ENCODE measurements around the gene H1-8. TPM values are rescaled to one million over a fixed set of nuclear protein-coding genes. Genes with fewer than 3 reads are reported as not detected.

The H1-8 gene
- total and polyA plus RNA-seq, 2 experiments from 2014 or later: not detected

DNA sequence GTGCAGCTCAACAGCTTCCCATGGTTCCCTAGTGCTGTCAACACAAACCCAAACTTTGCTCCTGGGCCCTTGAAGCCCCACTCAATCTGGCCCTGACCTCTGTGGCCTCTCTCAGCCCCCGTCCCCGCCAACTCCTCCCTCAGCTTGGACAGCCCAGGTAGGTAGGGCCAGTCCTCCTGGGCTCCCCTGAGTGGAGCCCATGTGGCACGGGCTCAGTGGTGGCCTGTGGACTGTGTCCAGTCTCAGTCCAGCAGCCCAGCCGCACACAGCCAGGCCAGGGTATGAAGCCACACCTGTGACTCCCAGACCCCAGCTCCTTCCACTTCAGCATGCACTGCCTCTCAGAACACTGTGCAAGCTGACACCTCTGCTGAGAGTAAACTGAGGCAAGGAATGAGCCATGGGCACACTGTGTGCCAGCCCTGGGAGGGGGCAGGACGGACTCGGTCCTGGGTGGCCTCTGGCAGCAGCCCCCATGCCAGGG is 52.0 kb downstream of the H1-8 start:
- peaks cover 36% of the 10 kb centered on the region for H3K4me1 ChIP-seq (ENCODE audit: low read depth)
- H3K36me3 ChIP-seq: no peaks in the 10 kb centered on the region
- H3K27ac ChIP-seq: no peak overlapping the region

DNA sequence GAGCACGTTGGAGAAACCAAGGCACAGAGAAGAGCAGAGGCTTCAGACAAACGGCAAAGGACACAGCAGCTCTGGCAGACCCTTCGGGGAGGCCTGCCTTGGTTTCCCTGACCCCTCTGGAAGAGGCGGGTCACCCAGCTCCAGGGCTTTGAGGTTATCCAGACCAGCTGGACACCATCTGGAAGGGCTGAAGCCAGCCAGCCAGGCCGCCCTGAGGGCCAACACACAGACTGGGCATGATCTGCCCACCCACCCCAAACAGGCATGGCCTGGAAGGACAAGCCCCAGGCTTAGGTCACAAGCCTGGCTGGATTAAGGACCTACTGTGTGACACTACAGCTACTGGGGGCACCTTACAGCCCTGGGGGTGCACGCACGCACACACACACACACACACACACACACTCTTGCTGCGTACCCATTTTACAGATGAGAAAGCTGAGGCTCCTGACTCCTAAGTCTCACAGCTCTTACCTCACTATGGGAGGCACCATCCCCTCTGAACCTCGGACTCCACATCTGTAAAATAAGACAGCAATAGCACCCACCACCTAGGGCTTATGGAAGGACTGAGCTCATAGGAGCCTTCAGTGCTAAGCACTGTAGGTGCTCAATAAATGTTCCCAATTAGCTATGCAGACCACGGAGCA is 52.7 kb downstream of the H1-8 start:
- Histone ChIP-seq H3K27ac (no peak overlapping the region), H3K9me3 (ENCODE audit: low read depth) (no peaks in the 10 kb centered on the region), H3K36me3 (no peaks in the 10 kb centered on the region), H3K4me3 (no peak overlapping the region), H3K4me1 (ENCODE audit: low read depth) (peaks cover 36% of the 10 kb centered on the region), H3K27me3 (no peaks in the 10 kb centered on the region)
- TF ChIP-seq, protein P1, sequence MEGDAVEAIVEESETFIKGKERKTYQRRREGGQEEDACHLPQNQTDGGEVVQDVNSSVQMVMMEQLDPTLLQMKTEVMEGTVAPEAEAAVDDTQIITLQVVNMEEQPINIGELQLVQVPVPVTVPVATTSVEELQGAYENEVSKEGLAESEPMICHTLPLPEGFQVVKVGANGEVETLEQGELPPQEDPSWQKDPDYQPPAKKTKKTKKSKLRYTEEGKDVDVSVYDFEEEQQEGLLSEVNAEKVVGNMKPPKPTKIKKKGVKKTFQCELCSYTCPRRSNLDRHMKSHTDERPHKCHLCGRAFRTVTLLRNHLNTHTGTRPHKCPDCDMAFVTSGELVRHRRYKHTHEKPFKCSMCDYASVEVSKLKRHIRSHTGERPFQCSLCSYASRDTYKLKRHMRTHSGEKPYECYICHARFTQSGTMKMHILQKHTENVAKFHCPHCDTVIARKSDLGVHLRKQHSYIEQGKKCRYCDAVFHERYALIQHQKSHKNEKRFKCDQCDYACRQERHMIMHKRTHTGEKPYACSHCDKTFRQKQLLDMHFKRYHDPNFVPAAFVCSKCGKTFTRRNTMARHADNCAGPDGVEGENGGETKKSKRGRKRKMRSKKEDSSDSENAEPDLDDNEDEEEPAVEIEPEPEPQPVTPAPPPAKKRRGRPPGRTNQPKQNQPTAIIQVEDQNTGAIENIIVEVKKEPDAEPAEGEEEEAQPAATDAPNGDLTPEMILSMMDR (IDR thresholded peaks at IDR 0.05; ENCODE audit: low read depth, low read length): no peak
- DNase-seq (ENCODE audit: low read depth in 1 of 2, low spot score in 1 of 2): no peak

More for the DNA sequence above, 52.0 kb downstream of the H1-8 start:
- H3K9me3 ChIP-seq (ENCODE audit: low read depth): no peaks in the 10 kb centered on the region
- no peaks in the 10 kb centered on the region for H3K27me3 ChIP-seq
- no peak overlapping the region for H3K4me3 ChIP-seq
- TF ChIP-seq, protein P1 (IDR thresholded peaks at IDR 0.05; ENCODE audit: low read depth, low read length): no peak
- DNase-seq (ENCODE audit: low read depth in 1 of 2, low spot score in 1 of 2): no peak

DNA sequence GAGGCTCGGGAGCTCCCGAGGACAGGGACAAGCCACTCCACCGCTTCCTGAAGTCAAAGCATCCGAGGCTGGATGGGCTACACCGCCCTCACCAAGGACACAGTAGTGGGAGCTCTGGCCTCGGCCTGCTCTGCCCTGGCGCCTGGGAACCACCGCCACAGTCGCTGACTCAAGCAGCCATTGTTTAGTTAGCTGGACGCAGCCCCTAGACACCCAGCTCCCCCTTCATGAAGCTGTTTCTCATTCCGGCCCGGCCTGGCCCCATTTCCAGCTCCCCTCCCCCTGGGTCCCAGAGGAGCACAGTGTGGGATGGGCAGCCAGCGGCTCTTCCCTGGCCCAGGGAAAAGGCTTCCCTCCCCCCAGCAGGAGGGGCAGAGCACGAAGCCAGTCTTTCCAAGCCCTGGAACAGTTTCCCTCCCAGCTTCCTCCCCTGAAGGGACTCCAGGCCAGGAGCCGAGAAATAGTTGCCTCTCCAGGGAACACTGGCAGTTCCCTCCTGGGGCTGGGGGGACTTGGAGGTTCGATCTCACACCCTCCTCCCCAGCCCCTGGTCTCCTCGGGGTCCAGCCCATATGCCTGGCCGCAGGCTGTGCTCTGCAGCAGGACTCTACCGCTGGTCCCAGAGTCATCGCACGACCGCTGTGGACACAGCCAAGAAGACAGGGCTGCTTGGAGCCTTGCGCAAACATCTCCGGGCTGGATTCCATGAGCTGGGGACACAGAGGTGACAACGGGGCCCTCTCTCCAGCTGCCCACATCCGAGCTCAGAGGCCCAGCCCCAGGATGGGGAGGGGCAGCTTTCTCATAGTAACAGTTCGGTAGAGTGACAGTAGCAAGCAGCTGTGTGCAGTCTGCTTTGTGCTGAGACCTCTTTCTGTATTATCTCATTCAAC is 53.5 kb downstream of the H1-8 start:
- peak; percentile 49 to 98 for DNase-seq (ENCODE audit: low read depth in 1 of 2, low spot score in 1 of 2)
- H3K27ac ChIP-seq: peak overlapping the region; percentile 11
- no peaks in the 10 kb centered on the region for H3K36me3 ChIP-seq
- TF ChIP-seq, protein P1 (IDR thresholded peaks at IDR 0.05; ENCODE audit: low read depth, low read length): no peak
- H3K27me3 ChIP-seq: no peaks in the 10 kb centered on the region
- H3K9me3 ChIP-seq (ENCODE audit: low read depth): no peaks in the 10 kb centered on the region
- H3K4me3 ChIP-seq: no peak overlapping the region
- H3K4me1 ChIP-seq (ENCODE audit: low read depth): peaks cover 36% of the 10 kb centered on the region

DNA sequence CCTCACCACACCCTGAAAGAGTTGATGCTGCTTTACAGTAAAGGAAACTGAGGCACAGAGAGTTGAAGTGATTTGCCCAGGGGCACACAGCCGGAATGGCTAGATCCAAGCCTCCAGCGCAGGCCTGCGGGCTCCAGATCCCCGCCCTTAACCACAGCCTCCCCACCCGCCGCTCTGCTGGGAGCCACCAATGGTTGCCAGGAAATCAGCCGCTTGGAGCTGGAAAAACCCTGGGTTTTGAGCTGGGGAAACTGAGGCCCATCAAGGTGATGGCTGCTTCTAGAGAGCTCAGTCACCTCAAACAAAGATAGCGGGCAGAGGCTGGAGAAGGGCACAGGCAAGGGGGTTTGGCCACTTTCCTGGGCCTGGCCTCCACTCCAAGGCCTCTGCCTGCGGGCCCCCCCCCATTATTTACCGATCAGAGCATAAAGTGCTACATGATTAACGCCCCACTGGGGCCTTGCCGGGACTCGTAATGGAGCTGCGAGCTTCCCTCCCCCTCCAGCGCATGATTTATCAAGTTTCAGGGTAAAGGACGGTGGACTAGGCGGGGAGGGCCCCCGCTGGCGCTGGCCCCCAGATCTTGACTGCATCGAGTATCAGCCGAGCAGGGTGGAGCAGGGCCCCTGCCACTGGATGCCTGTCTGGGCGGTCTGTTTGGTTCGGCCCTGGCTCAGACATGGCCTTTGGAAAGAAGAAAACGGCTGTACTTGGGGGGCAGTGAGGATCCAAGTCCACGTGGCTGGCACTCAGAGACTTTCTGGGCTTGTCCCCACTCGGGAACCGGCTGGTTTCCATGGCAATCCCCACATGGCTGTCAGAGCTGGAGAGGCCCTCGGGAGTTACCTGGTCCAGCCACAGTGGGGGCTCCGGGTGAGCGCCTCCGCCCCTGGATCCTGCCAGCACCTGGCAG is 54.4 kb downstream of the H1-8 start:
- Histone ChIP-seq H3K36me3 (no peaks in the 10 kb centered on the region), H3K9me3 (ENCODE audit: low read depth) (no peaks in the 10 kb centered on the region), H3K27me3 (no peaks in the 10 kb centered on the region), H3K27ac (no peak overlapping the region), H3K4me1 (ENCODE audit: low read depth) (peaks cover 31% of the 10 kb centered on the region), H3K4me3 (no peak overlapping the region)
- peak in 1 of 2 donors; percentile 70 for DNase-seq (ENCODE audit: low read depth in 1 of 2, low spot score in 1 of 2)
- TF ChIP-seq, protein P1 (IDR thresholded peaks at IDR 0.05; ENCODE audit: low read depth, low read length): no peak

DNA sequence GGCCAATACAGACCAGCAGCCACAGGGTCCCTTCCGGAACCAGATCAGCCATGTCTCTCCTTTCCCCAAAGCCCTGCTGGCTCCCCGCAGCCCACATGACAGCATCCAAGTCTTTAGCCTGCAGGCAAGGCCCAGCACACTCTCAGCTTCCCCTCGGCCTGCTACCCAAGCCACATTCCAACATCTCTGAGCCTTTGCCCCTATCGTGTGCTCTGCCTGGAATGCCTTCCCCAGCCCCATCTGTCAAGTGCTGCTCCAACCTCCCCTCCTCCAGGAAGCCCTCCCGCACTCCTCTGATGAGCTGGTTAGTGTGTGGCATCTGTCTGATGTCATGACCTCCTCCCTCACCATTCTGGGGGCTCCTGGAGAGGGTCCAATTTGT is 55.0 kb downstream of the H1-8 start:
- TF ChIP-seq, protein P1 (IDR thresholded peaks at IDR 0.05; ENCODE audit: low read depth, low read length): no peak
- H3K4me1 ChIP-seq (ENCODE audit: low read depth): peaks cover 28% of the 10 kb centered on the region
- peak in 1 of 2 donors; percentile 50 for DNase-seq (ENCODE audit: low read depth in 1 of 2, low spot score in 1 of 2)

More for the DNA sequence above, 55.0 kb downstream of the H1-8 start:
- Histone ChIP-seq H3K36me3 (no peaks in the 10 kb centered on the region), H3K9me3 (ENCODE audit: low read depth) (no peaks in the 10 kb centered on the region), H3K4me3 (no peak overlapping the region), H3K27me3 (no peaks in the 10 kb centered on the region), H3K27ac (no peak overlapping the region)
